ENCODE results near the gene PHF1. TPM values are rescaled to one million over a fixed set of nuclear protein-coding genes. Genes with fewer than 3 reads are reported as not detected.
A peak's percentile ranks its signal among the peaks of the same experiment; 100 is the strongest.

PHF1 gene
- total RNA-seq, 2 donors from 2014 or later, result 98.2 to 132 TPM

- no peaks in the 10 kb centered on the region for H3K36me3 ChIP-seq
- intact Hi-C loops (cut with DNase I), result loop anchor here (10.0 kb wide), 1 partner anchor 445 kb away; no protein-coding TSS in a partner anchor
- peak within 1 kb of the TSS; percentile 4 to 6 for H3K4me3 ChIP-seq
- peaks cover 7% of the 10 kb centered on the region for H3K4me1 ChIP-seq (replicated peaks)
- 3% methylated on average over 22 of the region's 22 CpGs for WGBS
- no peak for DNase-seq (ENCODE audit: low spot score)
- TF ChIP-seq POLR2A (IDR thresholded peaks at IDR 0.05), result no peak
- TF ChIP-seq POLR2AphosphoS5 (IDR thresholded peaks at IDR 0.05), result no peak
- TF ChIP-seq, protein P1, sequence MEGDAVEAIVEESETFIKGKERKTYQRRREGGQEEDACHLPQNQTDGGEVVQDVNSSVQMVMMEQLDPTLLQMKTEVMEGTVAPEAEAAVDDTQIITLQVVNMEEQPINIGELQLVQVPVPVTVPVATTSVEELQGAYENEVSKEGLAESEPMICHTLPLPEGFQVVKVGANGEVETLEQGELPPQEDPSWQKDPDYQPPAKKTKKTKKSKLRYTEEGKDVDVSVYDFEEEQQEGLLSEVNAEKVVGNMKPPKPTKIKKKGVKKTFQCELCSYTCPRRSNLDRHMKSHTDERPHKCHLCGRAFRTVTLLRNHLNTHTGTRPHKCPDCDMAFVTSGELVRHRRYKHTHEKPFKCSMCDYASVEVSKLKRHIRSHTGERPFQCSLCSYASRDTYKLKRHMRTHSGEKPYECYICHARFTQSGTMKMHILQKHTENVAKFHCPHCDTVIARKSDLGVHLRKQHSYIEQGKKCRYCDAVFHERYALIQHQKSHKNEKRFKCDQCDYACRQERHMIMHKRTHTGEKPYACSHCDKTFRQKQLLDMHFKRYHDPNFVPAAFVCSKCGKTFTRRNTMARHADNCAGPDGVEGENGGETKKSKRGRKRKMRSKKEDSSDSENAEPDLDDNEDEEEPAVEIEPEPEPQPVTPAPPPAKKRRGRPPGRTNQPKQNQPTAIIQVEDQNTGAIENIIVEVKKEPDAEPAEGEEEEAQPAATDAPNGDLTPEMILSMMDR (IDR thresholded peaks at IDR 0.05), result no peak
- H3K27ac ChIP-seq, result peak within 1 kb of the TSS; percentile 93 to 95
- no peaks in the 10 kb centered on the region for H3K9me3 ChIP-seq
- no peaks in the 10 kb centered on the region for H3K27me3 ChIP-seq (replicated peaks; ENCODE audit: insufficient read depth)
These were observed 9.0 kb downstream of the PHF1 start, which contains the start of gene SYNGAP1 for GRCh38 chr6:33419580-33420490. TSS of gene SYNGAP1 (plus strand) at chr6:33420065. CDS start at chr6:33420265, 200 bp downstream.

DNA sequence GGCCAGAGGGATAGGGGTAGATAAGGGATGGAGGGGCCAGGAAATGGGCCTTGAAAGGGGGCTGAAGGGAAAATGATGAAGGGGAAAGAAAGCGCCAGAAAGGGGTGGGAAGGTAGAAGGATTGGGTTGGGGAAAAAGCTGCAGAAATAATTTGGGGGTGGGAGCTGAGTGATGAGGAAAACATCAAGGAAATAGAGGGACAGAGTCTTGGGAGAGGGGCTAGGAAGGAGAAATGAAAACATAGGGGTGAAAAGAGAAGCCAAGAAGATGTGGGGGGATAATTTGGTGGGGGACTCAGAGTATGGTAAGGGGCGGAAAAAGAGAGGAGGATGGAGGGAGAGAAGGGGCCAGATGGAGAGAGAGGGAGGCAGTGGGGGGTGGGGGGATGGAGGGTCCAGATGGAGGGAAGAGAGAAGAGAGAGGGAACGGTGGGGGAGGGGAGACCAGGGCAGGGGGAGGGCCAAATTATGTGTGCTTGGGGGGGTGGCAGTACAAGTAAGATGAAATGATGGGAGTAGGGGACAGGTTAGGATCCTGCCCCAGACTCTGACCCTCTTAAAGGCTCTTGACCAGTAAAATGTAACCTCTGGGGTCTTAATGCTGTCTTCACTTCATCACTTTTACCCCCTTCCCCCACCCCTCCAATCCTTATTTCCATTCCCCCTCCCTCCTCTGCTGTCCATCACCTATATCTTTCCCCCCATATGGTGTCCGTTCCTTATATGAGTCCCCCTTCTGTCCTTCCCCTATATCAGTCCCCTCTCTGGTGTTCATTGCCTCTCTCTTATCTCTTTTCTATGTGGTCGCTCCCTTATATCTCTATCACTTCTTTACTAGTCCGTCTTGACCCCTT is 9.9 kb downstream of the PHF1 start:
- Histone ChIP-seq H3K27me3 (replicated peaks; ENCODE audit: insufficient read depth) (no peaks in the 10 kb centered on the region), H3K36me3 (no peaks in the 10 kb centered on the region), H3K27ac (peak overlapping the region; percentile 60 to 62), H3K9me3 (no peaks in the 10 kb centered on the region), H3K4me3 (peak overlapping the region in 1 of 2 donors; percentile 6), H3K4me1 (replicated peaks) (peaks cover 11% of the 10 kb centered on the region)
- DNase-seq (ENCODE audit: low spot score), result no peak
- WGBS, result 57% methylated on average over 6 of the region's 6 CpGs
- intact Hi-C loops (cut with DNase I), result no loop called here
- TF ChIP-seq POLR2A (IDR thresholded peaks at IDR 0.05) (no peak), POLR2AphosphoS5 (IDR thresholded peaks at IDR 0.05) (no peak)
- TF ChIP-seq, protein P1 (IDR thresholded peaks at IDR 0.05), result no peak

GRCh38 chr6:33421344-33421643 is 10.5 kb downstream of the PHF1 start:
- TF ChIP-seq, protein P1 (IDR thresholded peaks at IDR 0.05), result no peak
- no peak for TF ChIP-seq POLR2A (IDR thresholded peaks at IDR 0.05)
- no peak for TF ChIP-seq POLR2AphosphoS5 (IDR thresholded peaks at IDR 0.05)
- no peak for DNase-seq (ENCODE audit: low spot score)
- no peak overlapping the region for H3K27ac ChIP-seq

DNA sequence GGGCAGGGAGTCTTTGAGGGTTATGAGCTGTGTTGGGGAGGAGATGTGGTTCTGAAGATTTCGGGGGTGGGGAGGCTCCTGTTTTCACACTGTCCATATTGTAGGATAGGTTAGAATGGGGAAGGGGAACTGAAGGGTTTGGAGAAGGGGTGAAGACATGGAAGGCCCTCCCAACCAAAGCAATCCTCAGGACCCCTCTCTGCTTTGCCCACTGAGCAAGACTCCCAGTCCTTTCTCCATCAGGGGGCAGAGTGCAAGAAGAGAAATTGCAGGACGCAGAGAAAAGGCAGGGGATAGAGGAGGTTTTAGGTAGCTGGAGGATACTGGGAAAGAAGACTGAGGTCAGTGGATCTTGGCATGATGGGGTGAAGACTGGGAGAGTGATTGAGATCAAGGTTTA is 13.0 kb downstream of the PHF1 start:
- no peak for TF ChIP-seq POLR2AphosphoS5 (IDR thresholded peaks at IDR 0.05)
- TF ChIP-seq, protein P1 (IDR thresholded peaks at IDR 0.05), result no peak
- no peak for TF ChIP-seq POLR2A (IDR thresholded peaks at IDR 0.05)
- no peak for DNase-seq (ENCODE audit: low spot score)

More at GRCh38 chr6:33421344-33421643, 10.5 kb downstream of the PHF1 start:
- H3K4me3 ChIP-seq, result no peak overlapping the region
- peaks cover 10% of the 10 kb centered on the region for H3K4me1 ChIP-seq (replicated peaks)
- H3K27me3 ChIP-seq (replicated peaks; ENCODE audit: insufficient read depth), result no peaks in the 10 kb centered on the region
- intact Hi-C loops (cut with DNase I), result no loop called here
- H3K9me3 ChIP-seq, result no peaks in the 10 kb centered on the region
- 69% methylated on average over 2 of the region's 2 CpGs for WGBS
- H3K36me3 ChIP-seq, result no peaks in the 10 kb centered on the region

More for the DNA sequence above, 13.0 kb downstream of the PHF1 start:
- intact Hi-C loops (cut with DNase I), result no loop called here
- Histone ChIP-seq H3K27me3 (replicated peaks; ENCODE audit: insufficient read depth) (no peaks in the 10 kb centered on the region), H3K4me3 (no peak overlapping the region), H3K27ac (no peak overlapping the region), H3K9me3 (no peaks in the 10 kb centered on the region), H3K4me1 (replicated peaks) (peaks cover 4% of the 10 kb centered on the region), H3K36me3 (no peaks in the 10 kb centered on the region)
- 93% methylated on average over 2 of the region's 2 CpGs for WGBS

All from prostate gland (tissue), 2 donors.